DOHH2 (cell line): ENCODE measurements around the gene TCF15.

Experiments used
- H3F3A ChIP-seq: fragments of 200-600 bp; sonication (generic), shearing (Covaris generic); 2 replicates; pipeline ENCODE4 v1.6.0; 2016; ENCODE audit warnings: antibody characterized with exemption, mild to moderate bottlenecking; ENCODE audit not compliant: control insufficient read depth, insufficient read depth
- H3K27ac ChIP-seq: fragments of 200-600 bp; sonication (generic); 2 replicates; pipeline ENCODE4 v1.5.1; 2014; ENCODE audit warnings: low read depth, mild to moderate bottlenecking, low read length, moderate library complexity
- H3K27me3 ChIP-seq: fragments of 200-600 bp; sonication (generic); 2 replicates; pipeline ENCODE4 v1.6.1; 2014; ENCODE audit warnings: mild to moderate bottlenecking, low read length, mixed read lengths; ENCODE audit not compliant: control insufficient read depth
- H3K36me3 ChIP-seq: fragments of 200-600 bp; sonication (generic); 2 replicates; pipeline ENCODE4 v1.6.1; 2014; ENCODE audit warnings: mild to moderate bottlenecking, low read length, moderate library complexity, mixed read lengths; ENCODE audit not compliant: control insufficient read depth
- H3K4me1 ChIP-seq: fragments of 200-600 bp; sonication (generic); 2 replicates; pipeline ENCODE4 v1.6.1; 2014; ENCODE audit warnings: mild to moderate bottlenecking, low read length, mixed read lengths; ENCODE audit not compliant: control insufficient read depth
- H3K4me2 ChIP-seq: fragments of 200-600 bp; sonication (generic); 2 replicates; pipeline ENCODE4 v1.6.0; 2014; ENCODE audit warnings: mild to moderate bottlenecking, low read length, moderate library complexity
- H3K4me3 ChIP-seq: fragments of 200-600 bp; sonication (generic); 2 replicates; pipeline ENCODE4 v1.5.1; 2014; ENCODE audit warnings: mild to moderate bottlenecking, low read length, mixed read lengths
- H3K79me2 ChIP-seq: fragments of 200-600 bp; sonication (generic); 2 replicates; pipeline ENCODE4 v1.6.1; 2014; ENCODE audit warnings: mild to moderate bottlenecking, low read length, mixed read lengths; ENCODE audit not compliant: control insufficient read depth
- H3K9me2 ChIP-seq: fragments of 200-600 bp; sonication (generic); replicated peaks from 2 replicates; pipeline ENCODE4 v1.6.1; 2014; ENCODE audit warnings: mild to moderate bottlenecking, low read length, mixed read lengths; ENCODE audit not compliant: control insufficient read depth
- H3K9me3 ChIP-seq: fragments of 200-600 bp; sonication (generic); 2 replicates; pipeline ENCODE4 v1.6.1; 2014; ENCODE audit warnings: antibody characterized with exemption, low read length, mixed read lengths; ENCODE audit not compliant: control insufficient read depth, insufficient read depth
- H4K20me1 ChIP-seq: fragments of 200-600 bp; sonication (generic); 2 replicates; pipeline ENCODE4 v1.6.0; 2014; ENCODE audit warnings: low read depth, mild to moderate bottlenecking, antibody characterized with exemption, low read length, moderate library complexity; ENCODE audit not compliant: control insufficient read depth, insufficient read depth
- EZH2phosphoT487 ChIP-seq: fragments of 200-600 bp; sonication (generic); IDR thresholded peaks from 2 replicates; pipeline ENCODE4 v1.6.1; 2017; ENCODE audit warnings: borderline replicate concordance, mild to moderate bottlenecking, antibody characterized with exemption, low read length, moderate library complexity, mixed read lengths
- TF ChIP-seq, protein P1 (sequence below): fragments of 200-600 bp; sonication (generic); IDR thresholded peaks from one replicate; pipeline ENCODE4 v1.5.1; 2014; ENCODE audit warnings: antibody characterized with exemption, mild to moderate bottlenecking, low read depth, low read length; ENCODE audit not compliant: poor library complexity, severe bottlenecking

The TCF15 gene

DNA sequence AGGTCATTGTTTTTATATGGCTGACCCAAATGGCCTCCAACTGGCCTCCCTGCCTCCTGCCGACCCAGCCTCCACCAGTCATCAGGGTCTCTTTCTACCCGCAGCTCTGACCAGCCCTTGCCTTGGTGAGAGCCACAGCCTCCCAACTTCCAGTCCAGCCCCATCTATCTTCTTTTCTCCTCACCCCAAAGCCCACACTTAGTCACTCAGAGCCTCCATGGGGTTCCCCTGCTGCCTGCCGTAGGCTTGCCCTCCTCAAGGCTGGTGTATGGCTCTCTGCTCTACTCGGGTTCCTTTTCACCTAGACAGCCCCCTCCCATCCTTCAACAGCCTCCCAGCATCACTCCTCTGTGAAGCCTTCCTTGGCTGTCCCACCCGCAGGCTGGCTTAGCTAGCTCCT is 18.2 kb downstream of the TCF15 start:
- Histone ChIP-seq H3F3A (no peaks in the 10 kb centered on the region), H4K20me1 (no peaks in the 10 kb centered on the region), H3K9me3 (no peaks in the 10 kb centered on the region), H3K9me2 (no peaks in the 10 kb centered on the region), H3K36me3 (no peaks in the 10 kb centered on the region), H3K79me2 (no peaks in the 10 kb centered on the region), H3K4me3 (no peak overlapping the region), H3K4me1 (peaks cover 7% of the 10 kb centered on the region), H3K27me3 (no peaks in the 10 kb centered on the region; the same call in none of the 2 replicates), H3K4me2 (no peak overlapping the region), H3K27ac (no peak overlapping the region)
- no peak for TF ChIP-seq EZH2phosphoT487
- TF ChIP-seq, protein P1, sequence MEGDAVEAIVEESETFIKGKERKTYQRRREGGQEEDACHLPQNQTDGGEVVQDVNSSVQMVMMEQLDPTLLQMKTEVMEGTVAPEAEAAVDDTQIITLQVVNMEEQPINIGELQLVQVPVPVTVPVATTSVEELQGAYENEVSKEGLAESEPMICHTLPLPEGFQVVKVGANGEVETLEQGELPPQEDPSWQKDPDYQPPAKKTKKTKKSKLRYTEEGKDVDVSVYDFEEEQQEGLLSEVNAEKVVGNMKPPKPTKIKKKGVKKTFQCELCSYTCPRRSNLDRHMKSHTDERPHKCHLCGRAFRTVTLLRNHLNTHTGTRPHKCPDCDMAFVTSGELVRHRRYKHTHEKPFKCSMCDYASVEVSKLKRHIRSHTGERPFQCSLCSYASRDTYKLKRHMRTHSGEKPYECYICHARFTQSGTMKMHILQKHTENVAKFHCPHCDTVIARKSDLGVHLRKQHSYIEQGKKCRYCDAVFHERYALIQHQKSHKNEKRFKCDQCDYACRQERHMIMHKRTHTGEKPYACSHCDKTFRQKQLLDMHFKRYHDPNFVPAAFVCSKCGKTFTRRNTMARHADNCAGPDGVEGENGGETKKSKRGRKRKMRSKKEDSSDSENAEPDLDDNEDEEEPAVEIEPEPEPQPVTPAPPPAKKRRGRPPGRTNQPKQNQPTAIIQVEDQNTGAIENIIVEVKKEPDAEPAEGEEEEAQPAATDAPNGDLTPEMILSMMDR = no peak

DNA sequence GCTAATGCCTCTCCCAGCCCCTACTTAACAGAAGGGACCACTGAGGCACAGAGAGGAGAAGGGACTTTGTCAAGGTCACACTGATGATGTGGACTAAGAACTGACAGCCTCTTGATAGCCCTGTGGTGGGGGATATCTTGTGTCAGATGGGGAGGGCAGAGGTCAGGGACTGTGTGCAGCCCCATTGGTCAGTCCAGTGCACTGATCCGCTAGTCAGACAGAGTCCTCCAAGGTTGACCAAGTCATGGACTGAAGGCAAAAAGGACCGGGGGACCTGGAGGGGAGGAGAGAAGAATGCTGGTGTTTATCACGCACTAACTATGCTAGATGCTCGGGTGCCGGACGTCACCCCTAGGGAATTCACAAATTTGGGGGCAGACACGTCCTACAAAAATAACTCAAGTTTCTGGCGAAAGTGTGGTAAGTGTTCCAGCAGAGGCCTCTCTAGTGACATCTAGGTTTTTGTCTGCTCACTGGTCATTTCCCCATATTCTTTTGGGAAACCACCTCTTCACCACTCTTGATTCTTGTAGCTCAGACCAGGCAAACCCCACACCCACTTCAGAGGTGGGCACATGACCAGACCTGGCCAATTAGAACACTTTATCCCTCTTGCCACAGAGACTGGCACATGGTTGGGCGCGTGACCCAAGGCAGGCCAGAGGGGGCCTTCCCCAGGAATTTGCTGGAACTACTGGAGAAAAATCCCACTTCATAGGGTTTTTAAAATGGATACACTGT is 21.0 kb downstream of the TCF15 start:
- Histone ChIP-seq H3K36me3 (no peaks in the 10 kb centered on the region), H3K9me3 (no peaks in the 10 kb centered on the region), H3K4me2 (no peak overlapping the region), H3K4me1 (peaks cover 7% of the 10 kb centered on the region), H3K27ac (no peak overlapping the region), H4K20me1 (no peaks in the 10 kb centered on the region), H3K4me3 (no peak overlapping the region), H3K27me3 (peaks cover 3% of the 10 kb centered on the region), H3K9me2 (no peaks in the 10 kb centered on the region), H3F3A (no peaks in the 10 kb centered on the region), H3K79me2 (no peaks in the 10 kb centered on the region)
- TF ChIP-seq EZH2phosphoT487 = no peak
- TF ChIP-seq, protein P1 = no peak

DNA sequence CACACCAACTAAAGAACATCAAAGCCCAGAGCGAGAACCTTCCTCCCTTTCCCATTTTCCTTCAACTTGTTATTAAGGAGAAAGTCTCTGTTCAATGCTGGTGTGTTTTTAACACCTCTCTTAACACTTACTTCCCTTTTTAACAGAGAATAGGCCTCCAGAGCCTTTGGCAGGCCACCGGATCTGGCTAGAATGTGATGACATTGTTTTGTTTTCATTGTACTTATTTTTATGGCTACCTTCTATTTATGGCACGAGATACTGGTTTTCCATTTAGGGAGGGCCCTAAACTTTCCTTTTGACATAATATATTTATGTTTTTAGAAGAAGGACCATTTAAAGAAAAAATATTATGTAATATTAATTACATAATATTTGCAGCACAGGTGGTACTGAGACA is 21.6 kb downstream of the TCF15 start:
- H3K9me3 ChIP-seq = no peaks in the 10 kb centered on the region
- H3K9me2 ChIP-seq = no peaks in the 10 kb centered on the region
- peaks cover 7% of the 10 kb centered on the region for H3K4me1 ChIP-seq
- H3K27me3 ChIP-seq = peaks cover 4% of the 10 kb centered on the region
- no peaks in the 10 kb centered on the region for H3F3A ChIP-seq
- H3K4me3 ChIP-seq = no peak overlapping the region
- no peak overlapping the region for H3K4me2 ChIP-seq
- no peaks in the 10 kb centered on the region for H3K36me3 ChIP-seq
- H3K79me2 ChIP-seq = no peaks in the 10 kb centered on the region
- no peak overlapping the region for H3K27ac ChIP-seq
- TF ChIP-seq, protein P1 = no peak
- no peak for TF ChIP-seq EZH2phosphoT487
- H4K20me1 ChIP-seq = no peaks in the 10 kb centered on the region
